Body of pancreas (tissue), 4 donors: ENCODE results near the gene EREG.

Source experiments
- POLR2A ChIP-seq, 3 donors: fragments of 450-650 bp; IDR thresholded peaks; one replicate each; pipeline ENCODE4 v1.6.1; 2016; ENCODE audit warnings: antibody characterized with exemption in 3 of 3, mild to moderate bottlenecking in 2 of 3
- TF ChIP-seq, protein P1 (sequence below), 7 experiments: fragments of 450-650 bp in 4 of 7; fragments of 200-600 bp in 3 of 7; sonication (generic) in 3 of 7; IDR thresholded peaks; one replicate each; pipeline ENCODE4 v1.5.1; 2016 to 2019; ENCODE audit warnings: antibody characterized with exemption in 7 of 7

GRCh38 chr4:74362347-74362746 is 2.6 kb upstream of the EREG start:
- TF ChIP-seq, protein P1, sequence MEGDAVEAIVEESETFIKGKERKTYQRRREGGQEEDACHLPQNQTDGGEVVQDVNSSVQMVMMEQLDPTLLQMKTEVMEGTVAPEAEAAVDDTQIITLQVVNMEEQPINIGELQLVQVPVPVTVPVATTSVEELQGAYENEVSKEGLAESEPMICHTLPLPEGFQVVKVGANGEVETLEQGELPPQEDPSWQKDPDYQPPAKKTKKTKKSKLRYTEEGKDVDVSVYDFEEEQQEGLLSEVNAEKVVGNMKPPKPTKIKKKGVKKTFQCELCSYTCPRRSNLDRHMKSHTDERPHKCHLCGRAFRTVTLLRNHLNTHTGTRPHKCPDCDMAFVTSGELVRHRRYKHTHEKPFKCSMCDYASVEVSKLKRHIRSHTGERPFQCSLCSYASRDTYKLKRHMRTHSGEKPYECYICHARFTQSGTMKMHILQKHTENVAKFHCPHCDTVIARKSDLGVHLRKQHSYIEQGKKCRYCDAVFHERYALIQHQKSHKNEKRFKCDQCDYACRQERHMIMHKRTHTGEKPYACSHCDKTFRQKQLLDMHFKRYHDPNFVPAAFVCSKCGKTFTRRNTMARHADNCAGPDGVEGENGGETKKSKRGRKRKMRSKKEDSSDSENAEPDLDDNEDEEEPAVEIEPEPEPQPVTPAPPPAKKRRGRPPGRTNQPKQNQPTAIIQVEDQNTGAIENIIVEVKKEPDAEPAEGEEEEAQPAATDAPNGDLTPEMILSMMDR (IDR thresholded peaks at IDR 0.05), result no peak
- TF ChIP-seq POLR2A (IDR thresholded peaks at IDR 0.05), result no peak
